IPS-15b (cell line): ENCODE data around the gene INTS11.

Experiments
- H3K27me3 ChIP-seq: one replicate; pipeline ENCODE4 v1.6.1; 2013; ENCODE audit warnings: low read length; ENCODE audit not compliant: control insufficient read depth, insufficient read depth
- H3K36me3 ChIP-seq: one replicate; pipeline ENCODE4 v1.6.1; 2013; ENCODE audit warnings: low read length; ENCODE audit not compliant: control insufficient read depth, insufficient read depth
- H3K4me1 ChIP-seq: one replicate; pipeline ENCODE4 v1.6.1; 2013; ENCODE audit warnings: mild to moderate bottlenecking, low read length; ENCODE audit not compliant: control insufficient read depth, insufficient read depth
- H3K4me3 ChIP-seq: one replicate; pipeline ENCODE4 v1.5.1; 2013; ENCODE audit warnings: low read depth, low read length
- H3K9ac ChIP-seq: one replicate; pipeline ENCODE4 v1.6.1; 2013; ENCODE audit warnings: low read depth, mild to moderate bottlenecking, low read length
- H3K9me3 ChIP-seq: one replicate; pipeline ENCODE4 v1.6.1; 2013; ENCODE audit warnings: mild to moderate bottlenecking, low read length; ENCODE audit not compliant: control insufficient read depth, insufficient read depth

The INTS11 gene

DNA sequence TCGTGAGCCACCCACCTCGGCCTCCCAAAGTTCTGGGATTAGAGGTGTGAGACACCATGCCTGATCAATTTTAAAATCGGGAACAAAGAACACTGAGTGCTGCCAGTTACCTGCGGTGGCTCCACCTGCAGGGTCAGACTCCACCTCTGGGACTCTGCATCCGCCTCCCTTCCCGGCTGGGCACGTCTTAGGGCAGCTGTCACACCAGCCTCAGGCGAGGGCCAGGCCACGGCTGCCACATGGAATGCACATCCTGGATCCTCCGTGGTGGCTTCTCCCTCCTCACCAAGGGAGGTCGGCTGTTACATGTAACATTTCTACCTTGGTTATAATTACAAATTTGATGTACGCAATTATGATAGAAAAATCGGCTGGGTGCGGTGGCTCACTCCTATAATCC is 39.8 kb upstream of the INTS11 start:
- H3K4me3 ChIP-seq, result no peak overlapping the region
- H3K36me3 ChIP-seq, result no peaks in the 10 kb centered on the region
- no peaks in the 10 kb centered on the region for H3K27me3 ChIP-seq
- no peak overlapping the region for H3K9ac ChIP-seq
- peaks cover 2% of the 10 kb centered on the region for H3K4me1 ChIP-seq
- peaks cover 15% of the 10 kb centered on the region for H3K9me3 ChIP-seq

GRCh38 chr1:1361982-1362423 is 37.5 kb upstream of the INTS11 start:
- H3K36me3 ChIP-seq, result no peaks in the 10 kb centered on the region
- H3K9ac ChIP-seq, result no peak overlapping the region
- peaks cover 5% of the 10 kb centered on the region for H3K4me1 ChIP-seq
- peaks cover 11% of the 10 kb centered on the region for H3K9me3 ChIP-seq
- H3K4me3 ChIP-seq, result no peak overlapping the region
- H3K27me3 ChIP-seq, result no peaks in the 10 kb centered on the region

DNA sequence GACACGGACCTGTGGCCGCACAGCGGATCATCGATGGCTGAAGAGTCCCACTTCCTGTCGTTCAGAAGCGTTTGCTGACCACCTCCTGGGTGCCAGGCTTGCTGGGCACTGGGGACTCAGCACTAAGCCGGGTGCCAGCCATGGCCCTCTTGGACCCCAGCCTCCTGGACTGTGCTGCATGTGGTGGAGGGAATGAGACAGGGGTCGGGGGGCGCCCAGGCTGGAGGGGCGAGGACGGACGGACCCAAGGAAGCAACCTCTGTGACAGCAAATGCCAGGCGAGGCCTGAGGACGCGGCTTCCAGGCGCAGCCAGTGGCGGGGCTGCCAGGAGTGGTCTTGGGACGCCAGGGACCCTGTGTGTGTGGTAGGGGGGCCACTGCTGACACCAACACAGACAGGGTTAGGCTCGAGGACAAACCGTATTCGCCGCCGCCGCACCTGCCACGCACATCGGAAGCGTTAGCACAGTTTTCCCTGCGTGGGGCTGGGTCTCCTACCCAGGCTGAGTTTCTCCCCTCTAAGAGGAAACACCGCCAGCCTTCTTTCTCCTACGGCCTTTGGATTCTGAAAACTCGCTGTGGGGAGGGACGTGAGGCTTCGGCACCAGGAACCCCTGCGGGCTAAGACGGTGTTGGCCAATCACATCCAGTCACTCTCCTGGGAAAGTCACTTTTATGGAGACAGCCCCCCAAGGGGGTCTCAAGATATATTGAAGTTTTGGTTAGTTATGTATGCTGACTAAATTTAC is 36.9 kb upstream of the INTS11 start:
- Histone ChIP-seq H3K9me3 (peaks cover 5% of the 10 kb centered on the region), H3K4me1 (peaks cover 5% of the 10 kb centered on the region), H3K36me3 (no peaks in the 10 kb centered on the region), H3K4me3 (no peak overlapping the region), H3K27me3 (no peaks in the 10 kb centered on the region), H3K9ac (no peak overlapping the region)

DNA sequence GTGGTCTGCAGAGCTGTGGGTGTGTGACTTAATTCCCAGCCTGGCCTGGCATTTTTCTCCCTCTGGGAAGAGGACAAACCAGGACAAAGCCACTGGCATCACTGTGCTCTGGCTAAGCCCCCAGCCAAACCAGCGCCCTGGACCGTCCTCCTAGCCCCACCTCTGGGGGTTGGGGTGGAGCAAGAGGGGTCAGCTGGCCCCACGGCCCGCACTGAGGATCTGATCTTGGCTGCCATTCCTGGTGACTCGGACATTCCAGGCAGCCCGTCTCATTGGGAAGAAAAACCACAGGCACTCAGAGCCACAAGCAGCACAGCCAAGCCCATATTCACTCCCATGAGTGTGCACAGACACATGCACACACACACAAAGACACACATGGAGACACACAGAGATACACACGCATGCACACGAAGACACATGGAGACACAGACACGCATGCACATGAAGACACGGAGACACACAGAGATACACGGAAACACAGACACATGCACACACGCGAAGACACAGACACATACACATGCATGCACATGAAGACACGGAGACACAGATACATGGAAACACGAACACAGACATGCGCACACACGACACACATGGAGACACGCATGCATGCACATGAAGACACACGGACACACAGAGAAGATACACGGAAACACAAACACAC is 36.2 kb upstream of the INTS11 start:
- H3K4me3 ChIP-seq, result no peak overlapping the region
- no peaks in the 10 kb centered on the region for H3K36me3 ChIP-seq
- no peaks in the 10 kb centered on the region for H3K27me3 ChIP-seq
- no peaks in the 10 kb centered on the region for H3K9me3 ChIP-seq
- H3K4me1 ChIP-seq, result peaks cover 5% of the 10 kb centered on the region
- no peak overlapping the region for H3K9ac ChIP-seq

- no peaks in the 10 kb centered on the region for H3K27me3 ChIP-seq
- no peaks in the 10 kb centered on the region for H3K36me3 ChIP-seq
- H3K4me1 ChIP-seq, result peaks cover 5% of the 10 kb centered on the region
- H3K9ac ChIP-seq, result no peak overlapping the region
- H3K9me3 ChIP-seq, result no peaks in the 10 kb centered on the region
- no peak overlapping the region for H3K4me3 ChIP-seq
Measured at GRCh38 chr1:1359664-1360468, 35.4 kb upstream of the INTS11 start.

DNA sequence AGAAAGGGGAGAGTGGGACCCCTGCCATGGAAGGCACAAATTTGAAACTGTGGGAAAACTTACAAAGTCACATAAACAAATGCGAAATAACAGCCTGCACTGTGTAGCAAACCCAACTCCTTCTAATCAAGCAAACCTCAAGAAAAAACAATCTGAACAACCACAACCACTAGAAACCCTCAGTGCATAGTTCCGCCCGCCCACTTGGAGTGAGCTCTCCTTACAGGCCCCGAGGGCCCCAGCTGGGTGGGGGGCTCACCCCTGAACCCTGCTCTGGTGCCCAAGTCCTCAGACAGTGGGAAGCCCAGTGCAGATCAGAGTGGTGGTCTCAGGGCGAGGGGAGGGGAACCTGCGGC is 34.8 kb upstream of the INTS11 start:
- no peak overlapping the region for H3K4me3 ChIP-seq

DNA sequence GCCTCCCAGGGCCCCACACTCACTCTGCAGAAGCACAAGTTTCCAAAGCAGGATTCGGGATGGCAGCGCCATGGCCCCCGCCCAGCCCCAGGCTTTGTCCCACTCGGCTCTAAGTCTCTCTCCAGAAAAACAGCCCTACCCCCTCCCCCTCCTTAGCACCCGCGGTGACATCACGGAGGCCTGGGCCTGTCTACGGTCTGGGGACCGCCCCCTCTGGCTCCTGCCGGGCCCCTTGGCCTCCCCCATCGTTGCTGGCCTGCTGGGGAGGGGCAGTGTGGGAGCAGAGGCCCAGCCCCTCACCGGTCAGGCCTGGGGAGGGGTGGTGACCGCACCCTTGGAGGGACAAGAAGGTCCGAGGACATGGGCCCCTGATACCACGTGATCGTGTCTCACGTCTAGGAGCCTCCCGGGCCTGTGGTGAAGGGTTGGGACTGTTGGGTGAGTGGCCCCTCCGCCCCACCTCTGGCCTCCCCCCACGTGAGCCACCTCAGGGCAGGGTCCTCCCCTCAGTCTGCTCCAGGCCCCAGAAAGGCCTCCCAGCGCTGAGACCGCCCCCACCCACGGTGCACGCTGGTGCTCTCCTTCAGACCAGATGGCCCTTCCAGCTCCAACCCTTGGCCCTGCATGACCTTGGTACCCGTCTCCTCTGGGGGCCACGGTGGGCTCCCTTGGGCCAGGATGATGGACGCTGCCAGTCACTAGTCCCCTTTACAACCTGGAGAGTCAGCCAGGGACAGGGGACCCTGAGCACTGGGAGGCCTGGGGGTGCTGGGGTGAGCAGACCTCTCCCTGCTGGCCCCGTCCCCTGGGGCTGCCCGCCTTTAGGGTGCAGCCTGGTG is 34.2 kb upstream of the INTS11 start, which contains the start of gene MXRA8:
TSS of gene MXRA8 (minus strand) at position 123 of the 839 bp plus-strand sequence. CDS start at position 72, 51 bp downstream.
- Histone ChIP-seq H3K9me3 (no peaks in the 10 kb centered on the region), H3K27me3 (peaks cover 2% of the 10 kb centered on the region), H3K9ac (peak within 1 kb of the TSS; percentile 37), H3K4me1 (peaks cover 5% of the 10 kb centered on the region), H3K4me3 (peak within 1 kb of the TSS; percentile 37), H3K36me3 (no peaks in the 10 kb centered on the region)

More for the DNA sequence above, 34.8 kb upstream of the INTS11 start:
- Histone ChIP-seq H3K4me1 (peaks cover 5% of the 10 kb centered on the region), H3K9ac (peak overlapping the region; percentile 37), H3K36me3 (no peaks in the 10 kb centered on the region), H3K27me3 (peaks cover 2% of the 10 kb centered on the region), H3K9me3 (no peaks in the 10 kb centered on the region)

GRCh38 chr1:1357871-1358432 is 33.5 kb upstream of the INTS11 start:
- no peaks in the 10 kb centered on the region for H3K9me3 ChIP-seq
- H3K36me3 ChIP-seq, result no peaks in the 10 kb centered on the region
- H3K9ac ChIP-seq, result peak overlapping the region; percentile 5
- H3K4me3 ChIP-seq, result peak overlapping the region; percentile 37
- peaks cover 5% of the 10 kb centered on the region for H3K4me1 ChIP-seq
- peaks cover 2% of the 10 kb centered on the region for H3K27me3 ChIP-seq

DNA sequence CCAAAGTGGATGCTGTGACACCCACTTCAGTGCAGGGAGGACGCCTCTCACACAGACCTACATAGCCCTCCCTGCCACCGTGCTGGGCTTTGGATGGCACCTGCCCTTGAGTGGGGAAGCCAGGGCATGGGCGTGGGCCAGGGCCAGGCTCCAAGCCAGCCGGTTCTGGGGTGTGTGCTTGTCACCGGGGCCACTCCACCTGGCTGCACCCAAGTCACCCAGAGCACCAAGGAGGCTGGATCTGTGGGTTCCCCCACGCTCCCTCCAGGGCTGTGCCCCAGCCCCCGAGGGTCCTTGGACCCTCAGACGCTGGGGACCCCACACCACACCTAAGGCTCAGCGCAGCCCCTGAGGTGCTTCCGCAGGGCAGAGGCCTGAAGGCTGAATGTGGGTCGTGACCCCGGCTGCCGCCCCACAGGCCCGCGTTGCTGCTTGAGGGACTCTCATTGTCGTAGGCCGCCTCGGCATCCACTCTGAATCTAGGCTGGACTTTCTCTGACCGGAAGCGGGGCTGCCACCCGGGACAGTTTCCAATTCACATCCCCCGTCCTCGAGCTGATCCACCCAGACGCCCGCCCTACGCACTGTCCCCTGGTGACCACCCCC is 32.4 kb upstream of the INTS11 start:
- H3K4me1 ChIP-seq, result peaks cover 3% of the 10 kb centered on the region
- H3K27me3 ChIP-seq, result peaks cover 2% of the 10 kb centered on the region
- no peaks in the 10 kb centered on the region for H3K36me3 ChIP-seq
- no peaks in the 10 kb centered on the region for H3K9me3 ChIP-seq
- H3K9ac ChIP-seq, result no peak overlapping the region
- no peak overlapping the region for H3K4me3 ChIP-seq

DNA sequence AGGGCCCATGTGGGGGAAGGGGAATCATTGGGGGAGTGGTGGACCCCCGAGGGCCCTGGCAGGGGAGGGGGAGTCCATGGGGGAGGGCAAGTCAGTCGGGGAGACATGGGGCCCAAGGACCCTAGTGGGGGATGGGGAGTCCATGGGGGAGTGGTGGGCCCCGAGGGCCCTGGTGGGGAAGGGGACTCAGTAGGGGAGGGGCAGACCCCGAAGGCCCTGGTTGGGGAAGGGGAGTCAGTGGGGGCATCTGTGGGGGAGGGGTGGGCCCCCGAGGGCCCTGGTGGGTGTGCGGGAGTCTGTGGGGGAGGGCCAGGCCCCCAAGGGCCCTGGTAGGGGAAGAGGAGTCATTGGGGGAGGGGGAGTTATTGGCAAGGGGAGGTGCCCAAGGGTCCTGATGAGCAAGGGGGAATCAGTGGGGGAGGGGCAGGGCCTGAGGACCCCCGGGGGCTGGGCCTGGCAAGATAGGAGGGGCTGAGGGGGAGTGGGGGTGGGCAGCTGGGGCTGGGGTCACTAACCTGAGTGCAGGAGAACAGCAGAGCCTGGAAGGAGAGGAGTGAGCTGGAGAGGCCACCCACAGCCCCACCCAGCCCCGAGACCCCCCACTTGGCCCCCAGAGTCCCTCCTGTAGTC is 31.8 kb upstream of the INTS11 start:
- peaks cover 3% of the 10 kb centered on the region for H3K4me1 ChIP-seq
- no peaks in the 10 kb centered on the region for H3K9me3 ChIP-seq
- no peaks in the 10 kb centered on the region for H3K36me3 ChIP-seq
- H3K4me3 ChIP-seq, result no peak overlapping the region
- no peak overlapping the region for H3K9ac ChIP-seq
- H3K27me3 ChIP-seq, result peaks cover 2% of the 10 kb centered on the region
